Cardiac muscle cell (in vitro differentiated cells and primary cell): ENCODE data around the gene COL27A1. TPM values are rescaled to one million over a fixed set of nuclear protein-coding genes. Genes with fewer than 3 reads are reported as not detected.
"Not testable (repeated sequence)": the region's sequence is repeated elsewhere in the genome, so short reads cannot be mapped to it uniquely, and the experiment has no call there.

ENCODE experiments used
- DNase-seq, 2 donors: peaks; one replicate each; pipeline versions ENCODE4 v3.0.0 to v3.0.0-alpha.2; 2010 to 2017; ENCODE audit warnings: low read depth in 1 of 2, low spot score in 1 of 2
- H3K27ac ChIP-seq: fragments of 200-600 bp; sonication (generic); 2 replicates; pipeline ENCODE4 v1.5.1; 2016
- H3K27me3 ChIP-seq: fragments of 200-600 bp; sonication (generic); 2 replicates; pipeline ENCODE4 v1.6.0; 2016; ENCODE audit warnings: control low read depth
- H3K36me3 ChIP-seq: fragments of 200-600 bp; sonication (generic); 2 replicates; pipeline ENCODE4 v1.5.1; 2016; ENCODE audit warnings: control low read depth
- H3K4me1 ChIP-seq: fragments of 200-600 bp; sonication (generic); 2 replicates; pipeline ENCODE4 v1.8.1; 2017; ENCODE audit warnings: low read depth, mild to moderate bottlenecking, mixed run types
- H3K4me3 ChIP-seq: fragments of 200-600 bp; sonication (generic); 2 replicates; pipeline ENCODE4 v1.5.1; 2016; ENCODE audit warnings: mild to moderate bottlenecking
- H3K9me3 ChIP-seq: fragments of 200-600 bp; sonication (generic); 2 replicates; pipeline ENCODE4 v1.5.1; 2017; ENCODE audit warnings: low read depth, mild to moderate bottlenecking, control low read depth
- polyA plus RNA-seq: library from polyadenylated mRNA; unstranded; fragments of >200 nt; fragmentation: Nextera tagmentation; extraction: Ambion mirVana; gene quantifications from 2 replicates; pipeline ENCODE4 v1.2.1, GENCODE V29; 2016
- total RNA-seq: library from RNA; depleted of rRNA; stranded (reverse); fragments of >200 nt; gene quantifications from 2 replicates; pipeline ENCODE4 v1.2.3, GENCODE V29; 2016
- TF ChIP-seq, protein P1 (sequence below): IDR thresholded peaks from 2 replicates; pipeline ENCODE4 v1.5.1; 2012; ENCODE audit warnings: low read depth, mild to moderate bottlenecking, low read length

Gene COL27A1
- total and polyA plus RNA-seq, 2 experiments from 2014 or later, result 12.2 to 19.2 TPM

DNA sequence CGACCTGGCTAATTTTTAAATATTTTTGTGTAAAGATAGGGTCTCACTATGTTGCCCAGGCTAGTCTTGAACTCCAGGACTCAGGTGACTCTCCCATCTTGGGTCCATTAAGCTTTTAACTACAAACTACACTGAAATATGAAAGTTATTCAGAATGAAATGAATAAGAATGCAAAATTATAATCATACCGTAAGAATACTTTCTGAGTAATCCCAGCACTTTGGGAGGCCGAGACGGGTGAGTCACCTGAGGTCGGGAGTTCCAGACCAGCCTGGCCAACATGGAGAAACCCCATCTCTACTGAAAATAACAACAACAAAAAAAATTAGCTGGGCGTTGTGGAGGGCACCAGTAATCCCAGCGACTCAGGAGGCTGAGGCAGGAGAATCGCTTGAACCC, 166.4 kb downstream of the COL27A1 start:
- no peaks in the 10 kb centered on the region for H3K36me3 ChIP-seq
- TF ChIP-seq, protein P1, sequence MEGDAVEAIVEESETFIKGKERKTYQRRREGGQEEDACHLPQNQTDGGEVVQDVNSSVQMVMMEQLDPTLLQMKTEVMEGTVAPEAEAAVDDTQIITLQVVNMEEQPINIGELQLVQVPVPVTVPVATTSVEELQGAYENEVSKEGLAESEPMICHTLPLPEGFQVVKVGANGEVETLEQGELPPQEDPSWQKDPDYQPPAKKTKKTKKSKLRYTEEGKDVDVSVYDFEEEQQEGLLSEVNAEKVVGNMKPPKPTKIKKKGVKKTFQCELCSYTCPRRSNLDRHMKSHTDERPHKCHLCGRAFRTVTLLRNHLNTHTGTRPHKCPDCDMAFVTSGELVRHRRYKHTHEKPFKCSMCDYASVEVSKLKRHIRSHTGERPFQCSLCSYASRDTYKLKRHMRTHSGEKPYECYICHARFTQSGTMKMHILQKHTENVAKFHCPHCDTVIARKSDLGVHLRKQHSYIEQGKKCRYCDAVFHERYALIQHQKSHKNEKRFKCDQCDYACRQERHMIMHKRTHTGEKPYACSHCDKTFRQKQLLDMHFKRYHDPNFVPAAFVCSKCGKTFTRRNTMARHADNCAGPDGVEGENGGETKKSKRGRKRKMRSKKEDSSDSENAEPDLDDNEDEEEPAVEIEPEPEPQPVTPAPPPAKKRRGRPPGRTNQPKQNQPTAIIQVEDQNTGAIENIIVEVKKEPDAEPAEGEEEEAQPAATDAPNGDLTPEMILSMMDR, result no peak
- H3K9me3 ChIP-seq, result no peaks in the 10 kb centered on the region
- H3K27me3 ChIP-seq, result no peaks in the 10 kb centered on the region
- H3K4me1 ChIP-seq, result no peaks in the 10 kb centered on the region
- H3K27ac ChIP-seq, result no peak overlapping the region
- no peak overlapping the region for H3K4me3 ChIP-seq
- DNase-seq, result no peak

DNA sequence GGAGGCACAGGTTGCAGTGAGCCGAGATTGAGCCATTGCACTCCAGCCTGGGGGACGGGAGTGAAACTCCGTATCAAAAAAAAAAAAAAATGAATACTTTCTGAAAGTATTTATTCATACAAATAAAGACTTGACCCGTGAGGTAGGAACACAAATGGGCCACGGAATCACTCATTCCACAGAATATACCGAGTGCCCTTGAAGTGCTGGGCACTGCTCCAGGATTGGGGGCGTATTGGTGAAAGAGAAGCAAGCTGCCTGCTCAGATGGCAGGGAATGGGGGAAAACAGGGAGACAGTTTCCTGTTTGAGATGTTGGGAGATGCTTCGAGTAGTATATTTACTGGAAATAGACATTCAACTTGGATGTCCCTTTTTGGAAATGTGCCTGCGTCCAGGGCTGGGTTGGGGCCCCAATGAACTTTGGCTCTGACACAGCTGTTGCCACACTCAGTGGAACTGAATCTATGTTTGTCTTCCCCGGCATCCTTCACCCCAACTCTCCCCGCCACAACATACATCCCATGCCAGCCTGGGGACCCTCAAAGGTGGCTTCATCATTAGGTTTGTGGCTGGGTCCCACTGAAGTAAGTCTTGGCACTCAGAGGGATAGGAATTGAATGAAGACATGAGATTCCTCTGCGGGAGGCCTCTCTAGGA, 167.0 kb downstream of the COL27A1 start:
- H3K4me1 ChIP-seq, result not testable (repeated sequence)

DNA sequence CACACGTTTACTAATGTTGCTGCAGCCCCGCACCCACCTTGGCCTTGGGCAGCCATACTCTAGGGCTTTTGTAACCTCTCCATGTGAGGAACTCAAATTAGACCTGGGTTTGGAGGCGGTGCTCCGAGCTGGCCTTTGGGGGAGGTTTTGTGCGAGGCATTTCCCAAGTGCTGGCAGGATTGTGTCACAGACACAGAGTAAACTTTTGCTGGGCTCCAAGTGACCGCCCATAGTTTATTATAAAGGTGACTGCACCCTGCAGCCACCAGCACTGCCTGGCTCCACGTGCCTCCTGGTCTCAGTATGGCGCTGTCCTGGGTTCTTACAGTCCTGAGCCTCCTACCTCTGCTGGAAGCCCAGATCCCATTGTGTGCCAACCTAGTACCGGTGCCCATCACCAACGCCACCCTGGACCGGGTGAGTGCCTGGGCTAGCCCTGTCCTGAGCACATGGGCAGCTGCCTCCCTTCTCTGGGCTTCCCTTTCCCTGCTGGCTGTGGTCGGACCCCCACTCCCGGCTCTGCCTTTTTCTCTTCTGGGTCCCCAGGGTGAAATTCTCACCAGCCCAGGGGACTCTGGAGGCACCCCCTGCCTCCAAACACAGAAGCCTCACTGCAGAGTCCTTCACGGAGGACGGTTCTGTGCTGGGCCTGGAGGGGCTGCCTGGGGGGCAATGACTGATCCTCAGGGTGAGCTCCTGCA, 167.6 kb downstream of the COL27A1 start, which contains the start of gene ORM1:
Gene ORM1, plus strand, starts transcription at position 268 of the 701 bp plus-strand sequence. Its CDS starts 36 bp downstream, at position 304.
- not testable (repeated sequence) for H3K9me3 ChIP-seq, DNase-seq, H3K4me3 ChIP-seq, H3K27me3 ChIP-seq, H3K4me1 ChIP-seq, H3K27ac ChIP-seq, H3K36me3 ChIP-seq

More for the DNA sequence above, 167.0 kb downstream of the COL27A1 start:
- not testable (repeated sequence) for H3K9me3 ChIP-seq, H3K36me3 ChIP-seq, H3K27ac ChIP-seq, DNase-seq, H3K4me3 ChIP-seq, H3K27me3 ChIP-seq

GRCh38 chr9:114323849-114324248, 168.5 kb downstream of the COL27A1 start:
- H3K9me3 ChIP-seq, H3K4me3 ChIP-seq, DNase-seq, H3K4me1 ChIP-seq, H3K36me3 ChIP-seq, H3K27ac ChIP-seq, H3K27me3 ChIP-seq: not testable (repeated sequence)

- TF ChIP-seq, protein P1, result no peak
- no peak overlapping the region for H3K27ac ChIP-seq
- DNase-seq, result no peak
- no peaks in the 10 kb centered on the region for H3K9me3 ChIP-seq
- H3K36me3 ChIP-seq, result no peaks in the 10 kb centered on the region
- H3K27me3 ChIP-seq, result no peaks in the 10 kb centered on the region
- H3K4me3 ChIP-seq, result no peak overlapping the region
- no peaks in the 10 kb centered on the region for H3K4me1 ChIP-seq
These were observed 169.2 kb downstream of the COL27A1 start for GRCh38 chr9:114324492-114324891.

DNA sequence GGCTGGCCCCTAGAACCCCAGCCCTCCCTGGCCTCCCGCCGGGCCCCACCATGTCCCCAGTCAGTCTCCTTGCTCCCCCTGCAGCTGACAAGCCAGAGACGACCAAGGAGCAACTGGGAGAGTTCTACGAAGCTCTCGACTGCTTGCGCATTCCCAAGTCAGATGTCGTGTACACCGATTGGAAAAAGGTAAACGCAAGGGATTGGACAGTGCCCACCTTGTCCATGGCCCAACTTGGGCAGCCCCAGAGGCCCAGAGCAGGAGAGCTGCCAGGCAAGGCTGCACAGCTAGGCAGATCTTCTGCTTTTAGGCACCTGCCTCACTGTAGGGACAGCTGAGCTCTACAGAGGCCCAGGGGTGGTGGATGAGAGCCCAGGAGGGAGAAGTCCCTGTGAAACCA, 169.6 kb downstream of the COL27A1 start:
- not testable (repeated sequence) for H3K27me3 ChIP-seq, H3K27ac ChIP-seq, H3K4me3 ChIP-seq, H3K9me3 ChIP-seq, H3K36me3 ChIP-seq, H3K4me1 ChIP-seq, DNase-seq

DNA sequence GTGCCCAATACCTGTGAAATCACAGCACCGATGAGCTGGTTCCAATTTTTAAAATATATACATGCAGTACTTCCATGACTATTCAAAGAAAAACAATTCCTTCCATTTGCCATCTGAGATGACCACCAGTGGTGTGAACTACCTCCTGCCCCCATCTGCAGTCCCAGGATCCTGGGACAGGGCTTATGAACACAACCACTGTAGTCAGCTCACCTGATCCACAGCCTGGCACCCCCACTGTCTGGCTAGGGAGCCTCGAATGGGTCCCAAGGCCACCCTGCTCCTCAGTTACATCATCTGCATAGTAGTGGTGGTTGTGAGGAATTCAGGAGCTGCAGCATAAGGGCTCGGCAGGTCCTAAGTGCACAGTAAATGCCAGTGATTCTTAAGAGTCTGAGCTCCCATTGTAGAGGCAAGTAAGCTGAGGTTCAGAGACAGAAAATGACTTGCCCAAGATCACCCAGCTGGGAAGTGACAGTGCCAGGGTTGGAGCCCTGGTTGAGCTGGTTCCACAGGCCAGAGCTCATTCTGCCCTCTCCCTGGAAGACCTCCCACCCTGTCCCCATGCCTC, 170.4 kb downstream of the COL27A1 start:
- H3K9me3 ChIP-seq, H3K4me1 ChIP-seq, H3K27me3 ChIP-seq, H3K4me3 ChIP-seq, H3K27ac ChIP-seq, DNase-seq, H3K36me3 ChIP-seq: not testable (repeated sequence)

DNA sequence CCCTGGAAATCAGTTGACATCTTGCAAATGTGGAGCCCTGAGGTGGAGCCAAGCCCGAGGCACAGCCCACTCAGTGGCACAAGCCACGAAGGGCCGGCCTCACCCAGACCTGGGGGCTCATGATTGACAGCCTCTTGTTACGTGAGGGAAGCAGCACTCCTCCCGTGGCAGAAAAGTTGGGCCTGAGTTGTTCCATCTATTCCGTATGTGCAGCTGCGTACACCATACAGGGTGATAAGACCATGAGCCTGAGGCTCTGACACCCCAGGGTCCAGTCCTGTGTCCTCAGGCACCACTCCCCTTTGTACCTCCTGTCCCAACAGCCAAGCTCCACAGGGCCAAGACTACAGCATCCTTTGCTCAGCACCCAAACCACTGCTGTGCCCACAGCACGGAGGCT, 172.4 kb downstream of the COL27A1 start:
- no peaks in the 10 kb centered on the region for H3K36me3 ChIP-seq
- no peak for DNase-seq
- H3K27ac ChIP-seq, result no peak overlapping the region
- no peaks in the 10 kb centered on the region for H3K9me3 ChIP-seq
- H3K4me1 ChIP-seq, result no peaks in the 10 kb centered on the region
- TF ChIP-seq, protein P1, result no peak
- no peak overlapping the region for H3K4me3 ChIP-seq
- no peaks in the 10 kb centered on the region for H3K27me3 ChIP-seq

DNA sequence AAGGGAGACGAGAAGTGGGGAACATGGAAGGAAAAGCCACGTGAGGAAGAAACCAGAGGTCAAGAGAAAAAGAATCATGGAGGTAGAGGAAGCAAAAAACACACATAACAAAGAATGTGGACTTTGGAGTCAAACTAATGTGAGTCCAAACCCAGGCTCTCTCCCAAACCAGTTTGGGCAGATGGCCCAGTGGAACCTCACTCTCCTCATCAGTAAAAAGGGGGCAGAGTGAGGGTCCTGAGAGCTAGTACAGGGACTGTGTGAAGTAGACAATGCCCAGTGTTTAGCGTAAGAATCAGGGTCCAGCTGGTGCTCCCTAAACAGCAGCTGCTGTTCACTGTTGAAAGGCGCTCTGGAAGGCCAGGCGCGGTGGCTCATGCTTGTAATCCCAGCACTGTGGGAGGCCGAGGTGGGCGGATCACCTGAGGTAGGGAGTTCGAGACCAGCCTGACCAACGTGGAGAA, 173.1 kb downstream of the COL27A1 start:
- not testable (repeated sequence) for H3K27me3 ChIP-seq, H3K27ac ChIP-seq, H3K36me3 ChIP-seq, H3K4me3 ChIP-seq, H3K4me1 ChIP-seq, H3K9me3 ChIP-seq, DNase-seq

DNA sequence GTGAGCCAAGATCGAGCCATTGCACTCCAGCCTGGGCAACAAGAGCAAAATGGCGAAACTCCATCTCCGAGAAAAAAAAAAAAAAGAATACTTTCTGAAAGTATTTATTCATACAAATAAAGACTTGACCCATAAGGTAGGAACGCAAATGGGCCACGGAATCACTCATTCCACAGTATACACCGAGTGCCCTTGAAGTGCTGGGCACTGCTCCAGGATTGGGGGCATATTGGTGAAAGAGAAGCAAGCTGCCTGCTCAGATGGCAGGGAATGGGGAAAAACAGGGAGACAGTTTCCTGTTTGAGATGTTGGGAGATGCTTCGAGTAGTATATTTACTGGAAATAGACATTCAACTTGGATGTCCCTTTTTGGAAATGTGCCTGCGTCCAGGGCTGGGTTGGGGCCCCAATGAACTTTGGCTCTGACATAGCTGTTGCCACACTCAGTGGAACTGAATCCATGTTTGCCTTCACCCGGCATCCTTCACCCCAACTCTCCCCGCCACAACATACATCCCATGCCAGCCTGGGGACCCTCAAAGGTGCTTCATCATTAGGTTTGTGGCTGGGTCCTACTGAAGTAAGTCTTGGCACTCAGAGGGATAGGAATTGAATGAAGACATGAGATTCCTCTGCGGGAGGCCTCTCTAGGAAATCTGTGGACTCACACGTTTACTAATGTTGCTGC, 173.7 kb downstream of the COL27A1 start:
- H3K4me3 ChIP-seq, DNase-seq, H3K27me3 ChIP-seq, H3K9me3 ChIP-seq, H3K36me3 ChIP-seq, H3K27ac ChIP-seq, H3K4me1 ChIP-seq: not testable (repeated sequence)
